NCI-H2196 (cell line): ENCODE results near the gene PRODH2.
"Not testable (repeated sequence)": the region's sequence is repeated elsewhere in the genome, so short reads cannot be mapped to it uniquely, and the experiment has no call there.

ENCODE experiments used
- DNase-seq: peaks from one replicate; lab custom pipeline; 2025; ENCODE audit not compliant: unreplicated experiment; lab: John Stamatoyannopoulos, UW

Gene PRODH2

GRCh38 chr19:35843676-35844481, 31.2 kb upstream of the PRODH2 start:
- peak; percentile 42 for DNase-seq

DNA sequence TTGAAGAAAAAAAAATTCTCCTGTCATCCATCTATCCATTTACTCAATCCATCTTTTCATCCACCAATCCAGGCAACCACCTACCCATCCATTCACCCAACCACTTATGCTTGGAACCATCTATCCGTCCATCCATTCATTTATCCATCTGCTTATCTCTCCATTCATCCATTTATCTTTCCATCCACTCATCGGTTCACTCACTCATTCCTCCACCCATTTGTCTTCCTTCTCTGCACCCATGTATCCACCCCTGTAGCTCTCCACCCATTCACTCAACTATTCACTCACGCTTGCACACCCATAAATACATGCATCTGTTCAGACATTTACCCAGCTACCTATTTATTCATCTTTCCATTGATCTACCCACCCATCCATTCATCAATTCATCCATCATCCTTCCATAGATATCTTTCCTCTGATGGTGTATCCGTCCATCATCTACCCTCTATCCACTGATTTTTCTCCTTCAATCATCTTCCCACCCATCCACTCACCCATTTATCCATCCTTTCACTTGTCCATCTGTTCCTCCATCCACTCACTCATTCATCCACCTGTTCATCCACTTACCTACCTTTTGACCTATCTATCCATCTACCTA, 30.1 kb upstream of the PRODH2 start:
- no peak for DNase-seq

DNA sequence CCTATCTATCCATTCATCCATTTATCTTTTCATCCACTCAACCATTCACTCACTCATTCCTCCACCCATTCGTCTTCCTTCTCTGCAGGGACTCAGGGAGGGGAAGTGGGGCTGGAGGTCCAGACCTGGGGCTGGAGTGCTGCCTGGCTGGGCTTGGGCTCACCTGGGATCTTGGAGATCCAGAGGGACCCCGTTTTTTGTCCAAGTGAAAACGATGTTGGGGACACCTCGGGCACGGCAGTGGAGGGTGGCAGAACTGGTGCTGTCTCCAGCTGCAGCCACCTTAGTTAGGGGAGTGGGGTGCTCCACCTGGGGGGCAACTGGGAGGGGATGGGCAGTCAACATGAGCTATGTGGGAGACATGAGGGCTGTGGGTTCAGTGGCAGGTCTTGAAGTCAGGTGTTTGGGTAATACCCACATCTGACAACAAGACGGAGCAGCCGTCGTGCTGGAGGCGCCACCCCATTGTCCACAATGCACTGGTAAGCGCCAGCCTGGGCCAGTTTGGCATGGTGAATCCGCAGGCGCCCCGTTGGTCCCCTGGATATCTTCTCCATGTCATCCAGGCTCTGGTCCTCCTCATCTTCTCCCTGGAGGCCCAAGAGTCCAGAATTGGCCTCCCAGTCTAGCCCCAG, 29.4 kb upstream of the PRODH2 start:
- no peak for DNase-seq

- not testable (repeated sequence) for DNase-seq
Measured at GRCh38 chr19:35836096-35836495, 23.5 kb upstream of the PRODH2 start.

- DNase-seq, result no peak
Measured at GRCh38 chr19:35833972-35834371, 21.3 kb upstream of the PRODH2 start.

DNA sequence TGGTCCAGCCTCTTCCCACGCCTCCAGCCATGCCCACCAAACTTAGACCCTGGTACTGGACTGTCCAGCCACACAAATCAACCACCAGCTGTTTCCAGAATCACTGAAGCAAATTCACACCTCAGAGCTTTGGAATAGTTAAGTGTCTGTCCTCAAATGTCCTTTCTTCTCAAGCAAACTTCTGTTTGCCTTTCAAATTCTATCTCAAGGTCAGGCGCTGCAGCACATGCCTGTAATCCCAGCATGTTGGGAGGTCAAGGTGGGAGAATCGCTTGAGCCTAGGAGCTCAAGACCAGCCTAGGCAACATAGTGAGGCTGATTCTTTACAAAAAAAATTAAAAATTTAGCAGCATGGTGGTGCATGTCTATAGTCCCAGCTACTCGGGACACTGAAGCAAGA, 19.4 kb upstream of the PRODH2 start:
- no peak for DNase-seq

- DNase-seq, result no peak
Measured at GRCh38 chr19:35830986-35831385, 18.3 kb upstream of the PRODH2 start.

GRCh38 chr19:35828692-35829301, 16.2 kb upstream of the PRODH2 start:
- no peak for DNase-seq

DNA sequence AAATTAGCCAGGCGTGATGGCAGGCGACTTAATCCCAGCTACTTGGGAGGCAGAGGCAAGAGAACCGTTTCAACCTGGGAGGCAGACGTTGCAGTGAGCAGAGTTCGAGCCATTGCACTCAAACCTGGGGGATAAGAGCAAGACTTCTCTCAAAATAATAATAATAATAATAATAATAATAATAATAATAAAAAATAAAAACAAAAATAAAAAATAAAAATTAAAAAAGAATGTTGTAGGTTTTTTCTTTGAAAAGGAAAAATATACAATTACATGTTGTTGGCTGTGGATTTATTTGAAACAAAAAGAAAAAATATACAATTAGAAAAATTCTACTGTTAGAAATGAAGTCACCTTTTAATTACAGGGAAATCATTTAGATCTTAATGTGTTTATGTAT, 11.5 kb upstream of the PRODH2 start:
- no peak for DNase-seq

DNA sequence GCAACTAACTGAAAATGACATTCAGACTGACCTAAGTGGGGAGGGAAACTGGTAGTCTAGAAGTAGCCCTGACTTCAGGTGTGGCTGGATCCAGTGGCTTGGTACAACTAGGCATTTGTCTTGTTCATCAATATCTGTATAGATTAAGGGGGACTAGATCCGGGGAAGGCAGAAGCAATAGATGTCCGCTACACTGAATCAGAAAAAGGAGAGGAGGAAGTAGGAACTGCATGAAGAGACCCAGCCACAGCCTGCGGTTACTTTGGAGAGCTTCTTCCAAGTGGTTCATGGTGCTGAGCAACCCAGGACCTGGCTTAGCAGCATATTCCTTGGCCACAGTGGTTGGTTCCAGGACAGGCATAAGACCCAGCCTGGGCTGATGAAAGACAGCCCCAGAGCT, 9.9 kb upstream of the PRODH2 start:
- DNase-seq, result no peak

- DNase-seq, result no peak
Measured at GRCh38 chr19:35818445-35818844, 5.8 kb upstream of the PRODH2 start.

DNA sequence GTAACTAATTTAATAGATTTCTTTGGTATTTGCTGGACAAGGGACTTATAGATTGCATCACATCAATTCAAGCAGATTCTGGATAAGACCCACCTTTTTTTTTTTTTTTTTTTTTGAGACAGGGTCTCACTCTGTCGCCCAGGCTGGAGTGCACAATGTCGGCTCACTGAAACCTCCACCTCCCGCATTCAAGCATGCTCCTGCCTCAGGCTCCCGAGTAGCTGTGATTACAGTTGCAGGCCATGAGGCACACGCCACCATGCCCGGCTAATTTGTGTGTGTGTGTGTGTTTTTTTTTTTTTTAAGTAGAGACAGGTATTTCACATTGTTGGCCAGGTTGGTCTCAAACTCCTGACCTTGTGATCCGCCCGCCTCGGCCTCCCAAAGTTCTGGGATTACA, 4.2 kb upstream of the PRODH2 start:
- DNase-seq, result no peak

DNA sequence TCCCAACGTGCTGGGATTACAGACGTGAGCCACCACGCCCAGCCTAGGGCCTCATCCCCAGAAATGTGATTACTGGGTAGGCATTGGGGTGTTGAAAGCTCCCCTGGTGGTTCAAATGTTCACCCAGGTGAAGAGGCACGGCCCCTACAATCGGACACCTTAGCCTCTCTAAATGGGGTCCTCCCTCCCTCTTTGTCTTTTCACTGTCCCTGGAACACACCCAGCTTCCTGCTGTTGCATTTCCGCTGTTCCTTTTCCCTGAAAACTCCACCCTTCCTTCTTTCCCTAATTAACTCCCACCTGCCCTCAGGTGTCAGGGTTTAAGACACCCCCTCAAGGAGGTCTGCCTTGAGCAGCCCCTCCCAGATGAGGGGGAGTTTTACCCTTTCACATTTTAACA, 3.6 kb upstream of the PRODH2 start:
- no peak for DNase-seq

DNA sequence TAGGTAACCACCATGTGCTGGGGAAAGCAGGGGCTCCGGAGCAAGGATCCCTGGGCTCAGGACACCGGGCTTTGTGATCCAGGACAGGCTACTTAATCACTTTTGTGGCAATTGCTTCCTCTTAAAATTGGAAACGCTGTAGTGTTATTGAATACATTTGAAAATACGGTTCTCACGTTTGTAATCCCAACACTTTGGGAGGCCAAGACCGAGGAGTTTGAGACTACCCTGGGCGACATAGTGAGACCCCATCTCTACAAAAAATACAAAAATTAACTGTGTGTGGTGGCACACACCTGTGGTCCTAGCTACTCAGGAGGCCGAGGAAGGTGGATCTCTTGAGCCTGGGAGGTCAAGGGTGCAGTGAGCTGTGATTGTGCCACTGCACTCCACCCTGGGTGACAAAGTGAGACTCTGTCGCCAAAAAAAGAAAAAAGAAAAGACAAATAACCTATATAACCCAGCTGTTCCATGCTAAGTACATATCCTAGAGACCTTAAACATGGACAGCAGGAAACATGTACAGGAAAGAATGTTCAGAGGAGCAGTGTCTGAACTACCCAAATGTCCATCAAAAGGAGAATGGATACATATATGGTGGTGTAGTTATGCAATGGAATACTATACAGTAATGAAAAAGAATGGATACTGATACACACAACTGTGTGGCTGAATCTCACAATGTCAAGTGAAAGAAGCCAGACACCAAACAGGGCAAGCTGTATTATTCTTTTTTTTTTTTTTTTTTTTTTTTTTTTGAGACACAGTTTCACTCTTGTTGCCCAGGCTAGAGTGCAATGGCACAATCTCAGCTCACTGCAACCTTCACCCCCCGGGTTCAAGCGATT, 622 bp upstream of the PRODH2 start:
- no peak for DNase-seq

DNA sequence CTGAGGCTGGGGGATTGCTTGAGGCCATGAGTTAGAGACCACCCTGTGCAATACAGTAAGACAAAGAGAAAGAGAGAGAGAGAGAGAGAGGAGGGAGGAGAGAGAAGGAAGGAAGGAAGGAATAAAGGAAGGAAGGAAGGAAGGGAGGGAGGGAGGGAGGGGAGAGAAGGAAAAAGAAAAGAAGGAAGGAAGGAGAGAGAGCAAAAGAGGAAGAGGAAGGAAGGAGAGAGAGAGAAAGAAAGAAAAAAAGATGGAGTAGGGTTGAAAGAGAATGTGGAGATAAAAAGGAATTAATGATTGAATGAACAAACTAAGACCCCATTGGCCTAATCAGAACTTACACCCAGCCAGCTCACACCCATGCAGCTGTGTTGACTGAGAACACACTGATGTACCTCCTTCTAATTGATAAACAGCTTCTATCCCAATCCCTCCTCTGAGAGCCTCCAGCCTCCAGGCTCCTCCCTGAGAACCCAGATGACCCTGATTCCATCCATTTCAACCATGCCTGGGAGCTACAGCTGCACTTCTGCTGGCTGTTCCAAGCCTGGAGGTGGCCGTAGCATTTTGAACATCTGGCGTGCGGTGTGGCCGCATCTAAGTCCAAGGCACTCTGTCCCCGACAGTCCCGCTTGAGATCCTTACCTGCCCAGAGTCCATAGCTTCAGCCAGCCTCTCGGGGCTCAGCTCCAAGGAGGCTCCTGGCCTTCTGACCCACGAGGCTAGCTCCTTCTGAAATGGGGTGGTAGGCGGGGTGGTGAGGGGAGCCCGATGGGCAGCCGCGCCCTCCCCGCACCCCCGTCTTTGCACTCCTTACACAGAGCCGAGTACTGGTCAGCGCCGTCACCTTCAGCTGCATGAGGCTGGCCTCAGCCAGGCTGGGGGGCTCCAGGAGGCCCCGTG, 1.1 kb downstream of the PRODH2 start:
- DNase-seq, result no peak

GRCh38 chr19:35807633-35808032, 5.0 kb downstream of the PRODH2 start:
- no peak for DNase-seq

DNA sequence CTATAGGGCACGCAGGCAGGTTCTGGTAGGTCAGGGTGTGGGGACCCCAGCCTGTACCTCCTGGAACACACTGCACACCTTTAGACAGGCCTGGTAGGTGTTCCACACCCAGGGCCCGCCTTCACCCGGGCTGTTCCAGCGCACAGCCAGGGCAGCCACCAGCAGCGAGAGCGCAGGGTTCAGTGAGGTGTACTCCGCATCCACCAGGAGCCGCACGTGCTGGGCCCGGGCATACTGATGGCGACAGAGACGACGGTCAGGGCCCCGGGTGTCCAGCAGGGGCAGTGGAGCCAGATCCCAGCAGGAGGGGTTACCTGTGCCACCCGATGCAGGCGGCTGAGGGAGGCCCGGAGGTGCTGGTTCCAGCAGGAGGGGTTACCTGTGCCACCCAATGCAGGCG, 6.0 kb downstream of the PRODH2 start:
- no peak for DNase-seq

- peak; percentile 81 for DNase-seq
Measured at GRCh38 chr19:35805526-35806102, 7.0 kb downstream of the PRODH2 start.

DNA sequence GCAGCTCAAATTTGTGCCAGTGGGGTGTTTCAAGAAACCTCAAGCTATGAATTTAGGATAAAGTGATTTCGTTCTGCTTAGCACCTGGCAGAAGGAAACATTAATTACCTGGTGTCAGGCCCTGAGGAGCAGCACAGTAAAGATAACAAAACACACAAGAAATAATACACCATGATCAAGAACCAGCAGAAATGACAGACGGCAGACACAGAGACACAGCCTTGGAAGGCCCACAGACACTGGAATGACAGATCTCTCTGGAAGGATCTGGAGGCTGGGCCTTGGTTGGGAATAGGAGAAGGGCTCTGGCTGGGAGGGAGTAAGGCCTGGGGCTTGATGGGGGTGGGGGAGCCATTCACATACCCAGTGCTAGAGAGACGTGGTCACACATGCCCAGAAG, 10.8 kb downstream of the PRODH2 start:
- DNase-seq, result no peak

DNA sequence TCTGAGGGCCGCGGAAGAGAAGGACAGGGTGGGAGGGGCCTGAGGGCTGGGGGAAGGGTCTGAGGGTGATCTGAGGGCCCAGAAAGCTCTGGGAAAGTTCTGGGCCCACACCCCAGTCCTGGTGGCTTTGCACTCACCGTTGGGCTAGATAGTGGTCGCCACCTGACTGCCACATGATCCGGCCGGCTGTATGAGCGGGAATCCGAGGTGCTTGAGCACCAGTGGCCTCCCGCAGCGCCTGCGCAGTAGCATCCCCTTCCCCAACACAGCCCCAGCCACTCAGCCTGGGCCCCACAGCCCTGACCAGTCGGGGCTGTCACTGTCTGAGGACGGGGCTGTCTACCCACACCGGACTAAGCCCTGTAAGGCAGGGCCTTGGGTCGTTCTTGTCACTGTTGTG, 15.0 kb downstream of the PRODH2 start:
- DNase-seq, result no peak
